HG03280 (cell line): Measurements from ENCODE around the gene RNF223.
"Not testable (repeated sequence)": the region's sequence is repeated elsewhere in the genome, so short reads cannot be mapped to it uniquely, and the experiment has no call there.

Experiments used
- ATAC-seq: cut with Tn5 transposase; IDR thresholded peaks from one replicate; pipeline ENCODE4 v1.9.1; 2021; ENCODE audit warnings: mild to moderate bottlenecking, moderate library complexity; ENCODE audit not compliant: unreplicated experiment

Gene RNF223

DNA sequence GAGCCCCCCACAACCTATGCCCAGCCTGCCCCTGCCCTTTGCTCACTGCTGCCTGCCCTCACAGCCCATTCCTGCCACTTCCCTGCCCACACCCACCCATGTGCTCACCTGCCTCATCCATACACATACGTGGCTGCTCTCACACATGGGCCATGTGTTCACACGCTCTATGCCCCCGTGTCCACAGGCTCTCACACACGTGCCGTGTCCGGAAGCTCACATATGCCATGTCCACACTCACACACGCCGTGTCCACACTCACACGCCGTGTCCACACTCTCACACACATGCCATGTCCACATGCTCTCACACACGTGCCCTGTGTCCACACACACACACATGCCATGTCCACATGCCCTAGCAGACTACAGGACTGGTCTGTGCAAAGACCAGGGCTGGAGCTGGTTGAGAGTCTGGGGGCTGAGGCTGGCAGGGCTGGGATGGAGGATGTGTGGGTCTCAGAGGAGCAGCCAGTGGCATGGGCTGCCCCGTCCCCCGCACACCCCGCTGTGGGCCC is 583 bp upstream of the RNF223 start:
- no peak for ATAC-seq

DNA sequence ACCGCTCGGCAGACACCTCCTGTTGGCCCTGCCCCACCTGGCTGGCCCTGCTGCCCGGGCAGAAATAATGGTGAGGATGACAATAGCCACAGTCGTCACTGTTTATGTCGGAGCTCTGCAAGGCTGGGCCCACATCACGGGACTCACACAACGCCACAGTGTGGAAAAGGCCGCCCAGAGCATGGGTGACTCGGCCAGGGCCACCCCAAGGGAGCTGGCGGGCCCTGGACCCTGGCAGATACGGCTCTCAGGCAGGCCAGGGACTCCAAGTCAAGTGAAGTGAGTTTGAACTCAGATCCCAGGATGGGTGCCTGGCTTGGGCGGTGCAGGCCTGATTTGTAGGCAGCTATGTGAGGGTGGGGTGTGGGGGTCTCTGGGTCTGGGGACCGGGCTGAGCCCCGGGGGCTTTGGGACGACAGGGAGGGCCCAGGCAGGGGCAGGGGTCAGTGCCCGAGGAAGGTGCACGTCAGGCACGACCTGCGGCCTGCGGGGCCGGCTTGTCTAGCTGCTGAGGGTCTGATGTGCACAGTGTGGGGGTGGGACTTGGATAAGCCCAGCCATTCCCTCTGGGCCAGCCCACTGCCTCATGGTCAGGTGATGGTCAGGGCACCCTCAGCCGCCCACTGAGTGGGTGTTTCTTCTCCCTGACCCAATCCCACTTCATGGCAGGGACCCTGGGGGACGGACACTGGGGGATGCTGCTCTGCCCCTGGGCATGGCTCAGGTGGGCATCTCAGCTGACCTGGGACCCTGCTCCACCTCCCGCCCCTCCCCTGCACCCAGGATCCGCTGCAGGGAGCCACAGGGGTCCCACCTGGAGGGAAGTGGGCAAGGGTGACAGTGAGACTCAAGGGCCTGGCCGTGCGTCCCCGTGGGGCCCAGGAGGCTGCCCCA is 1.0 kb downstream of the RNF223 start:
- no peak for ATAC-seq

DNA sequence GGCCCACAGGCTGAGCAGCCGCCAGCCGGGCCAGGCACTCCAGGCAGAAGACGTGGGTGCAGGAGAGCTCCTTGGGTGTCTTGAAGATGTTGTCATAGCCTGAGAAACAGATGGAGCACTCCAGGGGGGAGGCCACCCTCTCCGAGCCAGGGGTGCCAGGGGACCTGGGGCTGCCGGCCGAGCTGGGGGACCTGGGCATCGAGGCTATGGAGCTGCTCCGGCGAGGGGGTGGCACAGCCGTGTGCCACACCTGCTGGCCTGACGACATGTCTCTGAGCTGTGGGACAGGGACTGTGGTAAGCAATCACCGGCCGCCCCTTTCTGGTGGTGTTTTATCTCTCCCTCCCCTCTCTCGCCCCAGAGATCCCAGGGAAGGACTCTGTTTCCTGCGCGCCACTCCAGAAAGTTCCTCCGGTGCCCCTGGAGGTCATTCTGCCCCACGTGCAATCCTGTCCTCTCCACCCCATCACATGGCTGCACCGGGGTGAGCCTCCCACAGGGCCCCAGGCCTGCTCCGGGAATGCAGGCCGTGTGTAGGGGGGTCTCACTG is 1.7 kb downstream of the RNF223 start:
- no peak for ATAC-seq

DNA sequence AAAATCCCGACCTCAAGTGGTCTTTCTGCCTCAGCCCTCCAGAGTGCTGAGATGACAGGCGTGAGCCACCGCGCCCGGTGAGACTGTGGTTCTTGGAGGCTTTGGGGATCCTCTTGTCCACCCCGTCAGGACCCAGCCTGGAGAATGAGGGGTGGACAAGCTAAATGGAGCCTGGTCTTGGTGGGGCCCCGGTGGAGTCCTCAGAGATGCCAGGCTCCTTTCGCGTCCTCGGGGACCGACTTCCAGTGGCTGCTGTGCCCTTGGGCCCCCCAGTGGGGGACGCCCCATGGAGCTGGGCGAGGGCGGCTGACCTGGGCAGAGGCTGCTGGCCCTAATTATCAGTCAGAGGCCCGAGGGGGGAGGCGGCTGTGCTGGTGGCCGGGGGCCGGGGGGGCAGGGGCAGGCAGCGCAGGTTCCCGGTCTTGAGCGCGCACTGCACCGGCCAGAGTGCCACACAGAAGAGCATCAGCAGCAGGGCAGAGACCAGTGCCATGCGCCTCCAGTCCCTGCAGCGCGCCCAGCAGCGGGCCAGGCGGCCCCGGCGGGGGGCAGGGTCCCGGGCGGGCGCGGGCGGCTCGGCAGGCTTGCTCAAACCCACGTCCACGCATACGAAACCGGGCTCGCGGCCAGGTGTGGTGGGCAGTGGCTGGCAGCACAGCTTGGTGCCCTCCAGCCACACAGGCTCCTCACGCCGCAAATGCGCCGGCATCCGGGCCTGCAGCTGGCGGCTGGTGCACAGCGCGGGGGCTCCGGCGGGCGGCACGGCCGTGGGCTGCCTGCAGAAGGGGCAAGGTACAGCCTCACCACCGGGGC is 2.4 kb downstream of the RNF223 start:
- no peak for ATAC-seq

DNA sequence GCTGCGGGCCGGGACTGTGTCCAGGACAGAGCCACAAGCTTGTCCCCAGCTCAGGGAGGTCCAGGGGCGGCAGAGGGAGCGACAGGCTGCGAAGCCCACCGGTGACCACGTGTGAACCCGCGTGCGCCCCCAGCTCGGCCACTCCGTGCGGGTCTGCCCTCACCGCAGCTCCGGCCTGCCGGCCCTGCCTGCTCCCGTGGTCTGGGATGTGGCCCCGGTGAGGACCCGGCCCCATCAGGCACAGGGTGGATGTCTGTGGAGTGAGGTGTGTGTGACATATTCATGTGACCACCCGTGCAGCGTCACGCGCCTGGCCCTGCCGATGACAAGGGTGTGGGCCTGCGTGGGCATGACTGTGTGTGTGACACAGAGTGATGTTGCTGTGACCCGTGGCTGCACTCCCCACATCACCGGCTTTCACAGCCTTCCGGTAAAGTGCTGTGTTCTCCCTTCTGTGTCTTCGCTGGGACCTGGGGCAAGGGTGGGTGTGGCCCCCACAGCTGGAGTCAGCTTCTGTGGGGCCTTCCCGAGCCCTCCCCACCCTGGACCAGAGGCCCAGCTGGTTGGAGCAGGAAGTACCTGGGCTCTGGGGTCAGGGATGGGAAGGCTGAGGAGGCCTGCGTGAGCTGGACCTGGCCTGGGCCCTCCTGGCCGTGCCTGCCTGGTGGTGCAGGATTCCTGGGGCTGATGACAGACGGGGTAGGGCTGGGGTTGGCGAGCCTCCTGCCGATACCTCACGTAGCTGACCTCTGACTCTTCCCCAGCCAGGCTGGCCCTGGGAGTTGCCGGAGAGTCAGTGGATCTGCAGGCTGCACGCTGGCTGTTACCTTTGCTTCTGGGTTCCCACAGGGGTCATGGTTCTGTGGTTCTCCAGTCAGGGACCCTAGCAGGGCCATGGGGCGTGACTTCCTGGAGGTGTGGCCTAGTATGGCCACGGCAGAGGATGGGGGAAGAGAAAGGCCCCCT is 4.1 kb downstream of the RNF223 start:
- no peak for ATAC-seq

DNA sequence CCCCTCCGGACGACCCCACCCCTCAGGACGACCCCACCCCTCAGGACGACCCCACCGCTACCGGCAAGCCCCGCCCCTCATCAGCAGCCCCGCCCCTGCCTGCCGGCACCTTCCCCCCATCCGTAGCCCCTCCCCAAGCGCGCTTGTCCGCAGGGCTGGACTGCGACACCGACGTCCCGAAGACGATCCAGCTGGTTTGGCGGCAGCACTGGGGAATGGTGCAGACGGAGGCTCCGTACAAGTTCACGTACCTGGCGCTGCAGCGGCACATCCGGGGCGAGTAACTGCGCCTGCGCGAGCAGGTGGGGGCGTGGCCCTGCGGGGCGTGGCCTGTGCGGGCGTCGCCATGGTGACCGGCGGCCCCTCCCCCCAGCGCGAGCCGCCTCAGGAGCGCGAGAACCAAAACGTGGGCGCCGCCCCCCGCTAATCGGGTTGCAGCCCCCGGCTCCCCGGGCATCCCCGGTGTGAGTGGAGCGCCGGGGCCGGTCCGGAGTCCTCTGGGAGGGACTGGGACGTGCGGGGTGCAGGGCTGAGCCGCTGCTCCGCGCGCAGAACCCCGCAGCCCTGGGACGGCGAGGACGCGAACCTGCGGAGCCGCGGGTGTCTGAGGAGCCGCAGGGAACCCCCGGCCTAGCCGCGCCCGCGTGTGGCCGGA is 4.9 kb downstream of the RNF223 start:
- peak; percentile 58 for ATAC-seq

DNA sequence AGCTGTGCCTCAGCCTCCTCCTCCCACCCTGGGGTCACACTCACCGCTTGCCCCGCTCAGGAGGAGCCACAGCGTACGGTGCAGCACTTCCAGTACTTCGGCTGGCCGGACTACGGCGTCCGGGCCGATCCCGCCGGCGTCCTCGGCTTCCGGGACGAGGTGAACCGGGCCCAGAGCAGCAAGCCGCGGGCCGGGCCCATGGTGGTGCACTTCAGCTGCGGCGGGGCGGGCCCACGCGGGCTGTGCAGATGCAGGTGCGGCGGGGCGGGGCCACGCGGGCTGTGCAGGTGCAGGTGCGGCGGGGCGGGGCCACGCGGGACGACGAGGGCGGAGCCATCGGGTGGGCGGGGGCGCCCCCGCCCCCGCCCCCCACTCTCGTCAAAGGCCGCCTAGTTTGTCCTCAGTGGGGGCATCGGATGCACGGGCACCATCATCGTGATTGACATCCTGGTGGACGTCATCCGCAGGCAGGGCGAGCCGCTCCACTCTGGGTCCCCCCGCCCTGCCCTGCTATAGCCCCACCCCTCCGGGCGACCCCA is 5.5 kb downstream of the RNF223 start:
- ATAC-seq: peak; percentile 19

DNA sequence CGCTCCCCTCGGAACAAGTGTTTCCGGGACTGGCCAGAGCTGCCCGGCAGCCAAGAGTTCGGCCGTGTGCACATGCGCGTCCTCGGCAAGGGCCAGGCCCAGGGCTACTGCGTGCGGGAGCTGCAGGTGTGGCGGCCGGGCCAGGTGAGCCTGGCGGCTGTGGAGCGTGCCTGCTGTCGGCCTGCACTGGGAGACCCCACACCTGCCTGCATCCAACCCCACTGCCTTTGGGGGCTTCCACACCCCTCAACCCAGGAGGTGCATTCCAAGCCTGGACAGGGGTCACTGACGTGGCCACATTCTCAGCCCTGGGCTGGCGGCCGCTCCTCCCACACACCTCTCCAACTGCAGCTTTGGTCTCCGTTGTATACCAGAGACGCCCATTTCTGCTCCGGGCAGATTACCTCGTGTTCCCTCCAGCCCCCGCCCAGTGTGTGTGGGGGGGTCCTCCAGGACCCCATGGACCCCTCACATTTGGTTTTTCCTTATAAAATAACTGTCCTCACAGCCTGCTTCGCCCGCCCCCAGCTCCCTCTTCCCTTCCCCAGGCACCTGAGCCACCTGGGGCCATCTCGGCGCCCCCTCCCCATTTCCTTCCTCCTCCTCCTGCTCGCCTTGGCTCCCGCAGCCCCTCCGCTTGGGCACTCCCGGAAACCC is 6.1 kb downstream of the RNF223 start:
- ATAC-seq: no peak

DNA sequence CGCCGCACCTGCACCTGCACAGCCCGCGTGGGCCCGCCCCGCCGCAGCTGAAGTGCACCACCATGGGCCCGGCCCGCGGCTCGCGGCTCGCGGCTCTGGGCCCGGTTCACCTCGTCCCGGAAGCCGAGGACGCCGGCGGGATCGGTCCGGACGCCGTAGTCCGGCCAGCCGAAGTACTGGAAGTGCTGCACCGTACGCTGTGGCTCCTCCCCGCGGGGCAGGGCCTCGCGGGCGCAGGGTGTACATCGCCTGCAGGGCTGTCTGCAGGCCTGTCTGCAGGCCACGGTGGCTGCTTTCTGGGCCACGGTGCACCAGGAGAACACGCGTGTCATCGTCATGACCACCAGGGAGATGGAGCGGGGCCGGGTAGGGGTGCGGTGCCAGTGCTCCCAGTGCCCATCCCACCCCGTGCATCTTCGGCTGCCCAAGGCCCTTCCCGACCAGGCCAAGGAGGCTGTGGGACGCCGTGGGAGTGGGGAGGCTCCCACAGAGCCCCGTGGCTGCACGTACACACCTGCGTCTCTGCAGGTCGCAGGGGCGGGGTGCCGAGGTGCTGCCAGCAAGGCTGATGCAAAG is 6.7 kb downstream of the RNF223 start:
- ATAC-seq: no peak

DNA sequence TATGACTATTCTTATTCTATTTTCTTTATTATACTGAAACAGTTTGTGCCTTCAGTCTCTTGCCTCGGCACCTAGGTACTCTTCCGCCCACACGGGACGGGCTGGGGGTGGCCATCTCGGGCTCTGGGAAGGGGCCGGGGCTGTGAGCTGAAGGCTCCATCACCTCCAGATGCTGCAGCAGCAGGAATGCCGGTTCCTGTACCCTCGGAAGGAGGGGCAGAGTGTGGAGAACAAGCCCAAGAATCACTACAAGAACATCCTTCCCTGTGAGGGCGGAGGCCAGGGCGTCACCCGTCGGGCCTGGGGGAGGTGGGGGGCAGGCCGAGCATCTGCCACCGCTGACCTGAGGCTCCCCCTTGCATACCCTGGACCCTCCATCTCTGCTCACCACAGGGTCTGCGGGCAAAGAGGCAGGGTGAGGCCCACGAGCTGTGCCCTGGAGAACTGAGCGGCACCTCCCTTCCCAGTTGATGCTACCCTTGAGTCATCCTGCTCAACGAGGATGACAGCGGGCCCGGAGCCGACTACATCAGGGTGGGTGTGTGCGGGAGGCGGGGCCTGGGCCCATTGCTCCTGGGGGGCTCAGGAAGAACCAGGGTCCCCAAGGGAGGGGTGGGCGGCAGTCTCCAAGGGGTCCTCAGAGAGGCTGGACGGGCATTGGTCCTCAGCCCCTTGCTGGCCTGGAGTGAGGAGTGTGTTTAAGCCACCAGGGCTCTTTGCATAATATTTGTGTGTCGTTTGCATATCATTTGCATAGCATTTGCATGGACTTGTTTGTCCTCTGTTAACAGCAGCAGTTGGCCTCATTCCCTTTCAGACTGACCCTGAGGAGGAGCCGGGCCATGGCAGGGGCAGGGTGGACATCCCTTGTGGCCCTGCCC is 7.5 kb downstream of the RNF223 start:
- no peak for ATAC-seq

DNA sequence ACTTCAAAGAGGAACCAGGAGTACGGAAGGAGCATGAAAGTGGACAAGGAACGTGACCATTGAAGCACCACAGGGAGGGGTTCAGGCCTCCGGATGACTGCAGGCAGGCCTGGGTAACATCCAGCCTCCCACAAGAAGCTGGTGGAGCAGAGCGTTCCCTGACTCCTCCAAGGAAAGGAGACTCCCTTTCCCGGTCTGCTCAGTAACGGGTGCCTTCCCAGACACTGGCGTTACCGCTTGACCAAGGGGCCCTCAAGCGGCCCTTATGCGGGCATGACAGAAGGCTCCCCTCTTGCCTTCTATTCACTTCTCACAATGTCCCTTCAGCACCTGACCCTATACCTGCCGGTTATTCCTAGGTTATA is 8.2 kb downstream of the RNF223 start:
- not testable (repeated sequence) for ATAC-seq

DNA sequence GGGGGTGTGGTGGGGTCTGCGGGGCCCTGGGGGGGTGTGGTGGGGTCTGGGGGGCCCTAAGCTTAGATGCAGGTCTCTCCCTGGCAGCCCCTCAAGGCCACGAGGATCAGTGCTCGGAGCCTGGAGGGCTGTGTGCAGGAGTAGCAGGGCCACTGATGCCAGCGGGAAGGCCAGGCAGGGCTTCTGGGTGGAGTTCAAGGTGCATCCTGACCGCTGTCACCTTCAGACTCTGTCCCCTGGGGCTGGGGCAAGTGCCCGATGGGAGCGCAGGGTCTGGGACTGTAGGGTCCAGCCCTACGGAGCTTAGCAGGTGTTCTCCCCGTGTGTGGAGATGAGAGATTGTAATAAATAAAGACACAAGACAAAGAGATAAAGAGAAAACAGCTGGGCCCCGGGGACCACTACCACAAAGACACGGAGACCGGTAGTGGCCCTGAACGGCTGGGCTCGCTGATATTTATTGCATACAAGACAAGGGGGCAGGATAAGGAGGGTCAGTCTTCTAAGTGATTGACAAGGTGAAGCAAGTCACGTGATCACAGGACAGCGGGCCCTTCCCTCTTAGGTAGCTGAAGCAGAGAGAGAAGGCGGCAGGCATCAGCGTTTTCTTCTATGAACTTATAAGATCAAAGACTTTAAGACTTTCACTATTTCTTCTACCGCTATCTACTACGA is 8.7 kb downstream of the RNF223 start:
- ATAC-seq: no peak

DNA sequence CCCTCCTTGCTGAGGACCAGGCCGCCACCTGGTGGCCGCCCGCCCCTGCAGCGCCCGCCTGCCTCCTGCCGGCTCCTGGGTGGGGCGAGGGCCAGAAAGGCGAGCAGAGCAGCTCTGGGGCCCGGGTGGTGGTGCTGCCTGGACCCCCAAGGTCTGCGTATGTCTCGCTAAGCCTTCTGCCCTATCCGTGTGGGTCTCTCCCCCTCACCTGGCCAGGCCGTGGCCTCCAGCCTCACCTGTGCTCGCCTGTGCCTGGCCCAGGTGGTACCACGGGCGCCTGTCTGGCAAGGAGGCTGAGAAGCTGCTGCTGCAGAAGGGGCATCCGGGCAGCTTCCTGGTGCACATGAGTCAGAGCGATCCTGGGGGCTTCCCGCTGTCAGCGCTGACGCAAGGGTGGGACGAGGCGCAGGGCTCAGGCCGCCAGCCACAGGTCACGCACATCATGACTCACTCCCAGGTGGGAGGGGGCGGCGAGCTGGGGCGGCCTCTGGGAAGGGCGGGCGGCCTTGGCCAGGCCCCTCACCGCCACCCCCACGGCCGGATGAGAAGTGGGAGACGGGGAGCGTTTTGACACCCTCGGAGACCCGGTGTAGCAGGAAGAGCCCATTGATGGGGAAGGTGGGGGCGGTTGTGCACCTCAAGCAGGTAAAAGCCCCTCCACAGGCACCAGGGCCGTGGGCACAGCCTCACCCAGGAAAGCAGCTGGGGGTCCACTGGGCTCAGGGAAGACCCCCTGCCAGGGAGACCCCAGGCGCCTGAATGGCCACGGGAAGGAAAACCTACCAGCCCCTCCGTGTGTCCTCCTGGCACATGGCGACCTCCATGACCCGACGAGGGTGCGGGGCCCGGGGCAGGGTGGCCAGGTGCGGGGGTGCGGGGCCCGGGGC is 9.9 kb downstream of the RNF223 start:
- ATAC-seq: peak; percentile 48

DNA sequence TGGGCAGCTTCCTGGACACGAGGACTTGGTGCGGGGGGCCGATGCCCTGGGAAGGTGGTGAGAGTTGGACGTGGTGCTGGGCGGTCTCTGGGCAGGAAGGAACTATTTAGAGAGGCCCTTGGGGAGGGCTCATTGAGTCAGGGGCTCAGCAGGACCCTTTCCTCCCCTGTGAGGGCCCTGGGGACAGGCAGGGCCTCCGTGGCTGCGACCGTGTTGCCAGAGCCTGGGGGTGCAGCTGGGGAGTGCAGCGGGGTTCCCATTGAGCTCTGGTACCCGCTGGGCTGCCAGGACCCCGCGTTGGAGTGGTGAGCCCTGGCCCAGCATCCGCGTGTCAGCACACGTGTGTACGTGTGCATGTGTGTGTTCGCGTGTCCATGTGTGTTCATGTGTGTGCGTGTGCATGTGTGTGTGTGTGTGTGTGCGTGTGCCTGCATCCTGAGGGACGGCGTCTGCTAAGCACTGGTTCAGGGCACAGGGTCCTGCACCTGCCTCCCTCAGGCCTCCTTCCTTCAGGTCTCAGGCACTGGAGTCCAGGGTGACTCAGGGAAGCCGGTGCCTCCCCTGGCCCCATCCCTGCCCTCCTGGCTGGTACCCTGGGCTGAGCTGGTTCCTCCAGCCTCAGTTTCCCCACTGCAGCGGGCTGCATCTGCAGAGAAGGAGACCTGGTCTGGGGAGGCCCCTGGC is 10.7 kb downstream of the RNF223 start:
- peak; percentile 1 for ATAC-seq

DNA sequence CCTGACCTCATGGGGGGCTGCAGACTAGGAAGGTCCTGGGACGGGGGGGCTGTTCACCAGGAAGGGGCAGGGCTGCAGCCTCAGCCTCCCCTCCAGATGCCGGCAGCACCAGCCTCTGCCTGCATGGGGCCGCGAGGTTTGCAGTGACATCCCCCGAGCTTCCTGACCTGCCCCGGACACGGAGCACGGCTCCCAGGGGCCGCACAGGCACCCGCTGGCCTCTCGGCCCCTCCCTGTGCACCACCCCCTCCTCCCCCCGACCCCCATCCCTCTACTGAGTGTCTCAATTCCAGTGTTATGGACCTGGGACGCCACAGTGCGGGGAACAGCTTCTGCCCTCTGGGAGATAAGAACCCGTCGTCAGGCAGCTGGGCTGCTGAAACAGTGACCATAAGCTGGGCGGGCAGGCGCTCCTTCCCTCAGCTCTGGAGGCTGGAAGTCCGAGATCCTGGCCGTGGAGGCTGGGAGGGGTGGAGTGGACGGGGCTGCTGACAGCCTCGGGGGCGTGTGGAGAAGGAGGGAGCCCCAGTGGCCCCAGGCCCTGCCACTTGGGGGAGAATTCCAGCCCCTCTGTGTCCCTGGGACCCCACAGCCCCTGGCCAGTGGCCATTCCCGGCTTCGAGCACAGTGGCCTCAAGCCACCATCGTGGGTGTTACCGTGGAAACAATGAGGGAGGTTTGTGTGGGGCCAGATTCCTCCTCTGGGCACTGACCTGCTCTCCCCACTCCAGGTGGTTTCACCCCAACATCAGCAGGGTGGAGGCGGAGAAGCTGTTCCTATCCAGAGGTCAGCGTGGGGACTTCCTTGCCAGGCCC is 11.6 kb downstream of the RNF223 start:
- ATAC-seq: no peak
